Stomach (tissue), 9 donors: ENCODE measurements around the gene XRCC3. TPM values are rescaled to one million over a fixed set of nuclear protein-coding genes. Genes with fewer than 3 reads are reported as not detected.

ENCODE experiments used
- DNase-seq, 2 donors: peaks; one replicate each; pipeline versions ENCODE4 v3.0.0 to v3.0.0-alpha.2; 2013 to 2019
- H3K27ac ChIP-seq, 5 donors: fragments of 200-600 bp in 4 of 5; sonication (generic) in 4 of 5; one replicate each; pipeline ENCODE4 v1.5.1; 2013 to 2019; ENCODE audit warnings: mild to moderate bottlenecking in 1 of 5, moderate library complexity in 1 of 5
- H3K27me3 ChIP-seq, 3 donors: fragments of 200-600 bp; sonication (generic); one replicate each; pipeline ENCODE4 v1.5.1; 2017 to 2019; ENCODE audit warnings: mixed run types in 1 of 3
- H3K36me3 ChIP-seq, 4 donors: fragments of 200-600 bp; sonication (generic); 1 replicate in 3 of 4; 2 replicates in 1 of 4; pipeline ENCODE4 v1.5.1; 2016 to 2019
- H3K4me1 ChIP-seq, 4 donors: fragments of 200-600 bp; sonication (generic); one replicate each; pipeline ENCODE4 v1.5.1; 2016 to 2019
- H3K4me3 ChIP-seq, 4 donors: fragments of 200-600 bp; sonication (generic) in 3 of 4; one replicate each; pipeline ENCODE4 v1.5.1; 2016 to 2019; ENCODE audit warnings: mild to moderate bottlenecking in 1 of 4
- H3K9me3 ChIP-seq, 4 donors: fragments of 200-600 bp; sonication (generic); one replicate each; pipeline ENCODE4 v1.5.1; 2016 to 2019
- EP300 ChIP-seq: sonication (generic); formaldehyde crosslinking; IDR thresholded peaks from one replicate; pipeline ENCODE4 v1.6.1; 2017; ENCODE audit warnings: antibody characterized with exemption
- POLR2A ChIP-seq, 4 donors: fragments of 450-650 bp; IDR thresholded peaks; one replicate each; pipeline ENCODE4 v1.6.1; 2016; ENCODE audit warnings: antibody characterized with exemption in 4 of 4, control low read depth in 2 of 4, mild to moderate bottlenecking in 1 of 4, moderate library complexity in 1 of 4
- POLR2AphosphoS5 ChIP-seq, 3 donors: sonication (generic); formaldehyde crosslinking; IDR thresholded peaks; one replicate each; pipeline ENCODE4 v1.6.1; 2016; ENCODE audit warnings: antibody characterized with exemption in 3 of 3
- WGBS, 5 donors: extraction: QIAGEN DNeasy Blood & Tissue Kit in 3 of 5; methylation state at CpG; one replicate each; pipeline versions ENCODE4 v1.1.5 to v1.1.7; 2013 to 2018; 5-methylcytosine and 5-hydroxymethylcytosine counted together
- intact Hi-C: fragments of 100-400 bp; cut with DNase I; formaldehyde crosslinking; loops from one replicate; pipeline ENCODE4 v1.15.1; 2023; ENCODE audit warnings: low total_unique reads
- polyA plus RNA-seq, 3 donors: library from polyadenylated mRNA; stranded (reverse); fragments of 200-250 nt; gene quantifications; one replicate each; pipeline ENCODE4 v1.2.3, GENCODE V29; 2013
- total RNA-seq, 5 donors: library from RNA; depleted of rRNA; stranded (reverse); fragments of >200 nt; gene quantifications; one replicate each; pipeline versions ENCODE4 v1.1.0 to v1.2.3, GENCODE V29; 2014 to 2016
- TF ChIP-seq, protein P1 (sequence below), 7 experiments: fragments of 450-650 bp in 4 of 7; fragments of 200-600 bp in 3 of 7; sonication (generic) in 3 of 7; IDR thresholded peaks; one replicate each; pipeline ENCODE4 v1.5.1; 2016 to 2019; ENCODE audit warnings: antibody characterized with exemption in 7 of 7, control low read depth in 2 of 7, mild to moderate bottlenecking in 1 of 7
- donor health status: healthy with polysubstance abuse.
- donor health status: Bipolar disorder and iron deficiency.
- donor health status: healthy.

XRCC3 gene
- total and polyA plus RNA-seq, 8 donors, result 2.6 to 70.1 (median 6.3) TPM

DNA sequence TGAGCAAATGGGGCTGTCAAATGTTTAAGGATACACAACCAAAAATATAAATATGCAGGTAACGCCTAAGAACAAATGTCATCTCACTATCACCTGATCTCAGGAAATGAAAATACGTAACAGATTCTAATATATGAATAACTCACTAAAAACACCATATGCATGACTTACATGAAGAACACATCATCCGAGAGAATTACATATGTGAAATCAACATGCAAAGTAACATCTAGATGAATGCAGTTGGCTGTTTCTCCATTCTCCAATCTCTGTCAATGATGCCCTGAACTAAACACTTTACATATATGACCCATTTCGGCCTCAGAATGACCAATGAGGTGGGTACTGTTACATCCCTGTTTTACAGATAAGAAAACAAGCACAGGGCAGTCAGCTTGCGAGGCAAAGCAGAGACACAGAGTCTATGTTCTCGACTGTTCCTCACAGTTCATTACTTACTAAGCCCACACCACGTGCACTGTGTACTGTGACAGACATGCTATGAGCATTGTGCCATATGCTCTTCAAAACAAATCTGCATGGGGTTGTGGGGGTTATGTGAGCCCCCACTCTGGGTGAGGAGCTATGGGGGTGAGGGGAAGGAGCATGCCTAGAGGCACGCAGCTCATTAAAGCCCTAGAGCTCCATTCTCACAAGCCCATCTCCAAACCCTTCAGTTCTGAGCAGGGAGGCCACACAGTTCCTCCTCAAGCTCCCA lies 43.0 kb upstream of the XRCC3 start:
- no peak for DNase-seq
- intact Hi-C loops, result no loop called here
- TF ChIP-seq, protein P1, sequence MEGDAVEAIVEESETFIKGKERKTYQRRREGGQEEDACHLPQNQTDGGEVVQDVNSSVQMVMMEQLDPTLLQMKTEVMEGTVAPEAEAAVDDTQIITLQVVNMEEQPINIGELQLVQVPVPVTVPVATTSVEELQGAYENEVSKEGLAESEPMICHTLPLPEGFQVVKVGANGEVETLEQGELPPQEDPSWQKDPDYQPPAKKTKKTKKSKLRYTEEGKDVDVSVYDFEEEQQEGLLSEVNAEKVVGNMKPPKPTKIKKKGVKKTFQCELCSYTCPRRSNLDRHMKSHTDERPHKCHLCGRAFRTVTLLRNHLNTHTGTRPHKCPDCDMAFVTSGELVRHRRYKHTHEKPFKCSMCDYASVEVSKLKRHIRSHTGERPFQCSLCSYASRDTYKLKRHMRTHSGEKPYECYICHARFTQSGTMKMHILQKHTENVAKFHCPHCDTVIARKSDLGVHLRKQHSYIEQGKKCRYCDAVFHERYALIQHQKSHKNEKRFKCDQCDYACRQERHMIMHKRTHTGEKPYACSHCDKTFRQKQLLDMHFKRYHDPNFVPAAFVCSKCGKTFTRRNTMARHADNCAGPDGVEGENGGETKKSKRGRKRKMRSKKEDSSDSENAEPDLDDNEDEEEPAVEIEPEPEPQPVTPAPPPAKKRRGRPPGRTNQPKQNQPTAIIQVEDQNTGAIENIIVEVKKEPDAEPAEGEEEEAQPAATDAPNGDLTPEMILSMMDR (IDR thresholded peaks at IDR 0.05), result no peak
- Histone ChIP-seq H3K27ac (no peak overlapping the region), H3K4me3 (no peak overlapping the region), H3K36me3 (peaks cover 8 to 19% (median 14%) of the 10 kb centered on the region in 4 donors), H3K9me3 (no peaks in the 10 kb centered on the region), H3K4me1 (peaks cover 0 to 10% (median 7%) of the 10 kb centered on the region in 4 donors), H3K27me3 (no peaks in the 10 kb centered on the region)
- WGBS, 5 donors, result 88 to 96% (median 93%) methylated on average over 8 of the region's 8 CpGs

DNA sequence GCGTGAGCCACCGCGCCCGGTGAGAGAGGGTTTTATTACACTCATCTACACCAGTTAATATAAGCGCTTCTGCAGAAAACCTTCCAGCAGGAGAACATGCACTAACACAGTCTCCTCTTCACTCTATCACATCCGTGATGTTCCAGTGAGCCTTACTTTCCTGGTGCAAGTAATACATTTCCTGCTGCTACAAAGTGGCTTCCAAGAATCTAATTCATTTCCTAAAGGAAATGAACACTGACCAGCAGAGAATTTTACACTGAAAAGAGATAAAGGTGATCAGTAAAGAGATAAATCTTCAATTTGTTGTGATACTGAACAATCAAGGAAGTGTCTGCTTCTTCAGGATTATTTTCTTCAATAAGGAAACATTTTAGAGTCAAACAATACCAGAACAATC lies 39.8 kb upstream of the XRCC3 start:
- 85 to 94% (median 88%) methylated on average over 6 of the region's 6 CpGs for WGBS, 5 donors
- Histone ChIP-seq H3K9me3 (no peaks in the 10 kb centered on the region), H3K27me3 (no peaks in the 10 kb centered on the region), H3K4me3 (no peak overlapping the region), H3K27ac (no peak overlapping the region), H3K4me1 (peaks cover 0 to 11% (median 9%) of the 10 kb centered on the region in 4 donors), H3K36me3 (peaks cover 12 to 44% (median 38%) of the 10 kb centered on the region in 4 donors)
- intact Hi-C loops, result no loop called here
- no peak for DNase-seq
- TF ChIP-seq POLR2A (IDR thresholded peaks at IDR 0.05), result no peak
- TF ChIP-seq, protein P1 (IDR thresholded peaks at IDR 0.05), result no peak
- TF ChIP-seq EP300, result no peak
- TF ChIP-seq POLR2AphosphoS5 (IDR thresholded peaks at IDR 0.05), result no peak

DNA sequence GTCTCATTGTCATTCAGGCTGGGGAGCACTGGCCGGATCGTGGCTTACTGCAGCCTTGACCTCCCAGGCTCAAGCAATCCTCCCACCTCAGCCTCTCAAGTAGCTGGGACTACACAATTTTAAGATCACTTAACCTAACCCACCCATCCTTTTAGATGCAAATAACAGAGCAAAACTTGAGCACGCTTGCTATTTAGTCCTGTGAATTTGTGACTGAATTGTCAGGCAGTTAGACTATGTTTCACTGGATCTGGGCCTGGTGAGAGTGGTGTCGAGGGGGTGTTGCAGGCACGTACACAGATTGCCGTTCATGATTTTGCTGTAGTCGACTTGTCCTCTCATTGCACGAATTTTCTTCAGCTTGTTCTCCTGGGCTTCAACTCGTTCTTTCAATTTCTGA lies 38.5 kb upstream of the XRCC3 start:
- DNase-seq, result no peak
- H3K9me3 ChIP-seq, result no peaks in the 10 kb centered on the region
- H3K36me3 ChIP-seq, result peaks cover 12 to 57% (median 51%) of the 10 kb centered on the region in 4 donors
- 74 to 81% (median 79%) methylated on average over 9 of the region's 9 CpGs for WGBS, 5 donors
- no peak overlapping the region for H3K27ac ChIP-seq
- intact Hi-C loops, result no loop called here
- no peaks in the 10 kb centered on the region for H3K27me3 ChIP-seq
- TF ChIP-seq, protein P1 (IDR thresholded peaks at IDR 0.05), result no peak
- H3K4me3 ChIP-seq, result no peak overlapping the region
- H3K4me1 ChIP-seq, result peaks cover 0 to 11% (median 9%) of the 10 kb centered on the region in 4 donors

DNA sequence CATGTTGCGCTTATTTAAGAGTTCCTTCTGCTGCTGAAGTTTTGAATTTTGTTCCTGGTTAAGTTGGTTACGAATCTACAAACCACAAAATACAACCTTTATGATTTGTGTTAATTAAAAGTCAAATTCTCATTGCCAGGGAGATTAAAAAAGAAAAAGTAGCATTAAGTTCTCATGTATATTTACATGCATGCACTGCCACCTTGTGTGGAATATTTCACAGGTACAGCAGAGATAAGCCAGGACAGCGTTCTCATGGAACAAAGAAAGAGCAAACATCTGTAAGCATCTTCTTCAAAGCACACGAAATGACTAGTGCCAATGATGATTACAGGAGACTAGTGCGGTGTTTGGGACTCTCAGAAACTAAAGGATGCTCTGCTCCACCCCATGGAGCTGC lies 34.6 kb upstream of the XRCC3 start:
- H3K27ac ChIP-seq, result no peak overlapping the region
- intact Hi-C loops, result no loop called here
- H3K9me3 ChIP-seq, result no peaks in the 10 kb centered on the region
- peaks cover 0 to 11% (median 9%) of the 10 kb centered on the region in 4 donors for H3K4me1 ChIP-seq
- WGBS, 5 donors, result 78 to 84% (median 83%) methylated on average over 5 of the region's 5 CpGs
- no peak for TF ChIP-seq EP300
- no peak for TF ChIP-seq POLR2A (IDR thresholded peaks at IDR 0.05)
- TF ChIP-seq, protein P1 (IDR thresholded peaks at IDR 0.05), result no peak
- no peak for TF ChIP-seq POLR2AphosphoS5 (IDR thresholded peaks at IDR 0.05)
- no peak for DNase-seq
- peaks cover 21 to 90% (median 84%) of the 10 kb centered on the region in 4 donors for H3K36me3 ChIP-seq
- no peak overlapping the region for H3K4me3 ChIP-seq
- H3K27me3 ChIP-seq, result no peaks in the 10 kb centered on the region
